Measurements from ENCODE around the gene TCF19. TPM values are rescaled to one million over a fixed set of nuclear protein-coding genes. Genes with fewer than 3 reads are reported as not detected.

Gene TCF19
- total RNA-seq, 1 donor from 2014 or later, result 34.1 TPM

DNA sequence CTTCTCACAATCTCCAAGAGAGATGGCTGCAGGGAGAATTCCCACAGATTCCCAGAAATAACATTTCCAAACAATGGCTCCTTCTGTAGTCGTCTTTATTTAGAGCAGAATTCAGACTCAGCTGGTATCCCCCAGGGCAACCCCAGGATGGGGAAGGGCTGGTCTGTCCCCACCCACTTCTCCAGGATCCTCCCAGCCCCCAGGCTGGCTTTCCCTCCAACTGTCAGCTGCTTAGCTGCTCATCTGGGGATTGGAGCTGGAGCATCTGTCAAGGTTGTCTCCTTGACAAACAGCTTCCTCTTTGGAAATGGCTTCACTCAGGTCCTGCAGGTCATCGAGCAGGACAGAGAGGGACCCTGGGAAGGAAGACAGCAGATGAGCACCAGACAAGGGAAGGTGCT, 16.0 kb upstream of the TCF19 start:
- H3K4me3 ChIP-seq (ENCODE audit: low read depth, low read length), result no peak overlapping the region
- TF ChIP-seq, protein P1, sequence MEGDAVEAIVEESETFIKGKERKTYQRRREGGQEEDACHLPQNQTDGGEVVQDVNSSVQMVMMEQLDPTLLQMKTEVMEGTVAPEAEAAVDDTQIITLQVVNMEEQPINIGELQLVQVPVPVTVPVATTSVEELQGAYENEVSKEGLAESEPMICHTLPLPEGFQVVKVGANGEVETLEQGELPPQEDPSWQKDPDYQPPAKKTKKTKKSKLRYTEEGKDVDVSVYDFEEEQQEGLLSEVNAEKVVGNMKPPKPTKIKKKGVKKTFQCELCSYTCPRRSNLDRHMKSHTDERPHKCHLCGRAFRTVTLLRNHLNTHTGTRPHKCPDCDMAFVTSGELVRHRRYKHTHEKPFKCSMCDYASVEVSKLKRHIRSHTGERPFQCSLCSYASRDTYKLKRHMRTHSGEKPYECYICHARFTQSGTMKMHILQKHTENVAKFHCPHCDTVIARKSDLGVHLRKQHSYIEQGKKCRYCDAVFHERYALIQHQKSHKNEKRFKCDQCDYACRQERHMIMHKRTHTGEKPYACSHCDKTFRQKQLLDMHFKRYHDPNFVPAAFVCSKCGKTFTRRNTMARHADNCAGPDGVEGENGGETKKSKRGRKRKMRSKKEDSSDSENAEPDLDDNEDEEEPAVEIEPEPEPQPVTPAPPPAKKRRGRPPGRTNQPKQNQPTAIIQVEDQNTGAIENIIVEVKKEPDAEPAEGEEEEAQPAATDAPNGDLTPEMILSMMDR (conservative IDR thresholded peaks at IDR 0.05; ENCODE audit: low read depth, low read length), result no peak
- DNase-seq (ENCODE audit: low read depth), result no peak

DNA sequence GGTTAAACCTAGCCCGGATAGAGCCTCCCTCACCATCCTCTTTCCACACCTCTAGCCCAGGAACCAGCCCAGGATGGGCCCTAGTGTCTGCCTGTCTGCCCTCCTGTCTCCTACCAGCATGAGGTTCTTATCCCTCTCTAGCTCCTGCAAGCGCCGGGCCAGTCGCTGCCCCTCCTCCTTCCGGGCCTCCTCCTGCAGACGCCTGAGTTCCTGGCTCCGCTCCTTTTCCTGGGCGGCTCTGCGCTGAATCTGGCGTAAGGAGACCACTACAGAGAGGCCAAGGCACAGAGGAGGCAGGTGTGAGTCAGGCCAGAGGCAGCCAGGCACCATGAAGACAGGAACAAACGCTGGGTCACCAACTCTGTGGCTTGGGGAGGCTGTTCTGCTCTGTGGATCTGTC, 15.2 kb upstream of the TCF19 start:
- no peak overlapping the region for H3K4me3 ChIP-seq (ENCODE audit: low read depth, low read length)
- DNase-seq (ENCODE audit: low read depth), result no peak
- TF ChIP-seq, protein P1 (conservative IDR thresholded peaks at IDR 0.05; ENCODE audit: low read depth, low read length), result no peak

DNA sequence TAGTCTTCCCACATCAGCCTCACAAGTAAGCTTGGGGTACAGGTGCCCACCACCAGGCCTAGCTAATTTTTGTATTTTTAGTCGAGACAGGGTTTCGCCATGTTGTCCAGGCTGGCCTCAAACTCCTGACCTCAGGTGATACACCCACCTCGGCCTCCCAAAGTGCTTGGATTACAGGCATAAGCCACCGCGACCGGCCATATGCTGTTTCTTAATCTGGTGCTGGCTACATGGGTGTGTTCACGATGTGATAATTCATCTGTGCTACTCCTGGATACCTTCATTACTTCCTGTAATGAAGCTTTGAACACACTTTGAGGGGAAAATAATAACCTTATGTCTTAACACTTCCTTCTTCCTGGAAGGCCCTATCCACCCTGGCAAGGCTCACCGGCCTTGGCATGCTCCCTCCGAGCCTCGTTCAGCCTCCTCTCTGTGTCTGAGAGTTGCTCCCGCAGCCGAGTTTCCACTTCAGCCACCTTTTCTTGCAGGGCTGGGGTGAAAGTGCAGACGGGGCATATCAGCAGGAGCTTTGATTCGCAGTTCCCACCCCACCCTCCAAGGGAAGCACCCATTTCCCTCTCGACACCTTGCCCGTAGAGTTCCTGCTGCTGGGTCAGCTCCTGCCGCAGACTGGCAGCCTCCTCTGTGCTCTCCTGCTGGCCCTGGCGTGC, 14.0 kb upstream of the TCF19 start:
- TF ChIP-seq, protein P1 (conservative IDR thresholded peaks at IDR 0.05; ENCODE audit: low read depth, low read length), result no peak
- H3K4me3 ChIP-seq (ENCODE audit: low read depth, low read length), result no peak overlapping the region
- no peak for DNase-seq (ENCODE audit: low read depth)

DNA sequence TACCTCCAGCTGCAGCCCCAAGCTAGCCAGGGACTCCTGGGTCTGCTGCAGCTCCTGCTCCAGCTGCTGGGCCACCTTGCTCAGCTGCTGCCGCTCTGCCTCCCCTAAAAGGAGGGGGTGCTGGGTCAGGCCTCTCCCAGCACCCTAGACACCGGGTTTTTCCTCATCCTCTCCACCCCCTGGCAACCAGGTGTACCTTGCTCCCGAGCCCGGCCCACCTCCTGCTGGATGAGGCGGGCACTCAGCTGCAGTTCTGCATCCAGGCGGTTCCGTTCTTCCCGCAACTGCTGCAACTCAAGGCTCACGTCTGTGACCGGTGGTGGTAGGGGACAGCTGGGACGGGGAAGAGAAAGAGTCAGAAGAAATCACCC, 13.4 kb upstream of the TCF19 start:
- DNase-seq (ENCODE audit: low read depth), result no peak
- H3K4me3 ChIP-seq (ENCODE audit: low read depth, low read length), result no peak overlapping the region
- TF ChIP-seq, protein P1 (conservative IDR thresholded peaks at IDR 0.05; ENCODE audit: low read depth, low read length), result no peak

DNA sequence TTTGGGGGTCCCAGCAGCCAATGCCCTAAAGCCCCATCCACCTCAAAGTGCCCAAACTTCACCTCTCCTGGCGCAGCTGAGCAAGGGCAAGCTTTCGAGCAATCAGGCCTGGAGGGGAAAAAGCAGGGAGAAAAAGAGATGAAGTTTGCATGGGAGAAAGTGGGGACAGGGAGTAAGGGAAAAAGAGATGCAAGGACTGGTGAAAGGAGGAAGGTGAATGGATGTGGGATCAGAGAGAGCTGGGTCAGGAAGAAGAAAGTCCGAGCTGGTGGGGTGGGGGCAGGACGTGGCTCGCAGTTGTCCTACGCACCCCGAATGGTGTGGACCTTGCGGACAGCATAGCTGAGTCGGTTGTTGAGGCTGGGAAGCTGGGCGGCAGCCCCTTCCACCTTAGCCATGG, 13.0 kb upstream of the TCF19 start:
- TF ChIP-seq, protein P1 (conservative IDR thresholded peaks at IDR 0.05; ENCODE audit: low read depth, low read length), result no peak
- no peak for DNase-seq (ENCODE audit: low read depth)
- H3K4me3 ChIP-seq (ENCODE audit: low read depth, low read length), result no peak overlapping the region

DNA sequence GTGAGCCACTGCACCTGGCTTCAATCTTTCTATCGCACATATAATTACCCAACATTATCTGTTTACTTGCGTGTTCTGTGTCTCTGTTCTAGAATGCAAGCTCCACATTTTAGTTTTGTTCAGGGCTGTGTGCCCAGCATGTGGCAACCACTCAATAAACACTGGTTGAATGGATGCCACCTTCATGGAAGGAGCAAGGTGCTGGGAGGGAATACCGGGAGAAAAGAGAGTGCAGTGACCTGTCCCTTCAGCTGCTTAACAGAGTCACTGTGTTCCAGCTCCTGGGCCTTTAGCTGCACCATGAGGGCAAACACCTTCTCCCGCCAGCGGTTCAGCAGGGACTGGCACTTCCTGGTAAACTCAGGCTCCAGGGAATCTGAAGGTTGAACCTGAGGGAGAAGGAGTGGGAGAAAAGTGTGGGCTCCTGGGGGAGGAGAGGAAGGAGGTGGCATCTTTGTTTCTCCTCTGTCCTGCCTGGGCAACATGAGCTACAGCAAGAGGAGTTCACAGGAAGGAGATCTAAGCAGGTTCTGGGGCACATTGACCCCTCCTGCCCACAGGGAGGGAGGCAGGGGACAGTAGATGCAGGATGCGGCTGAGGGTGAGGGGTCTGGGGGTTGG, 8.5 kb upstream of the TCF19 start:
- TF ChIP-seq, protein P1 (conservative IDR thresholded peaks at IDR 0.05; ENCODE audit: low read depth, low read length), result no peak
- no peak for DNase-seq (ENCODE audit: low read depth)
- H3K4me3 ChIP-seq (ENCODE audit: low read depth, low read length), result no peak overlapping the region

DNA sequence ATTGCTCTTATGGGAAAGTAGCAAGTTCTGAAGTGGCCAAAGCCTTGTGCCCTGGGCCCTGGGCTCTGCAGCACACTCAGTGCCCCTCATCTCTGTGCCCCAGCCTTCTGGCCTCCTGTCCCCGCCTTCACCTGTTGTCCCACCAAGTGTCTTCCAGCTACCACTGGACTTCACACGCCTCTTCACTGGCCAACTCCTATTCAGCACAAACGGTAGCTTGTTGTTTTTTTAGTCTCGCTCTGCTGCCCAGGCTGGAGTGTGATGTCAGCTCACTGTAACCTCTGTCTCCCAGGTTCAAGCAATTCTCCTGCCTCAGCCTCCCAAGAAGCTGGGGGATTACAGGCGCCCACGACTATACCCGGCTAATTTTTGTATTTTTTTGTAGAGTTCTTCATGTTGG, 5.6 kb upstream of the TCF19 start:
- TF ChIP-seq, protein P1 (conservative IDR thresholded peaks at IDR 0.05; ENCODE audit: low read depth, low read length), result no peak
- no peak for DNase-seq (ENCODE audit: low read depth)
- H3K4me3 ChIP-seq (ENCODE audit: low read depth, low read length), result no peak overlapping the region

Data from epithelial cell of proximal tubule (primary cell).